ENCODE measurements around the gene CENPC. TPM values are rescaled to one million over a fixed set of nuclear protein-coding genes. Genes with fewer than 3 reads are reported as not detected.

CENPC gene
- total and polyA plus RNA-seq, 2 donors (not counting 1 experiment from before 2014, with no cell fraction given) = 11.7 to 67.0 TPM

DNA sequence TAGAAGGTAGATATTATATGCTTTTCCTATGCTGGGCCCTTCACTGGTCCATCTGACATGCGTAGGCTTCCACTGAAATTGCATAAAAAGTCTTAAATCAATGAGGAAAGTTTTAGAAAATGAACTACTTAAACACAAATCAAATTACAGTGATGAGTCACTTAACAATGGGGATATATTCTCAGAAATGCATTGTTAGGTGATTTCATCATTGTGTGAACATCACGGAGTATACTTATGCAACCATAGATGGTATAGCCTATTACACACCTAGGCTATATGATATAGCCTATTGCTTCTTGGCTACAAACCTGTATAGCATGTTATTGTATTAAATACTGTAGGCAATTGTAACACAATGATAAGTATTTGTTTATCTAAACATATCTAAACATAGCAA, 23.5 kb upstream of the CENPC start:
- CTCF ChIA-PET = interaction anchor here (2.1 kb wide), 1 partner anchor 17 kb away, joined by 8 read pairs; no protein-coding TSS in a partner anchor
- H3K9me3 ChIP-seq (ENCODE audit: control extremely low read depth in 1 of 3, control insufficient read depth in 2 of 3, insufficient read depth in 1 of 3, low read length in 2 of 3) = no peaks in the 10 kb centered on the region
- intact Hi-C loops (cut with micrococcal nuclease) = loop anchor here (1.0 kb wide), 1 partner anchor 9 kb away; no protein-coding TSS in a partner anchor

DNA sequence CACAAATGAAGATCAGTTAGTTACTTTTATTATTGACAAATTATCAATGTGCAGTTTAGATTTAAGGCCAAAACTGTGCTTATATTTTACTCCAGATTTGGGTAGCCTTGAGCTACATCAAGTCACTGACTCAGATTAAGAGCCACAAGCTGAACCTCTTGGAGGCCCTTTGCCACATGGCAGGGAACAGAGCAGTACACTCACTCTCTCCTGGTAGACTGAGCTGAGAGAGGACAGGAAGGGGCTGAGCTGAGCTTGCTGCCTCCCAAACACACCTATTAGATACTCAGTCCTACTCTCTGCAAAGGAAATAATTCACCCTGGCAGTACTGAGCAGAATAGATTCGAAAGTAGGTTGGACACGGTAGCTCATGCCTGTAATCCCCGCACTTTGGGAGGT, 21.0 kb upstream of the CENPC start:
- 100% methylated on average over 3 of the region's 3 CpGs for WGBS (ENCODE audit: insufficient coverage)
- intact Hi-C loops (cut with micrococcal nuclease) = no loop called here
- H3K4me3 ChIP-seq (ENCODE audit: control extremely low read depth in 1 of 5, extremely low read depth in 1 of 5, insufficient read depth in 1 of 5, low read depth in 2 of 5, low read length in 4 of 5) = no peak overlapping the region
- H3K27me3 ChIP-seq (replicated peaks in 1 of 4; ENCODE audit: control extremely low read depth in 1 of 4, control insufficient read depth in 3 of 4, insufficient read depth in 4 of 4, low read length in 3 of 4) = no peaks in the 10 kb centered on the region
- ChIA-PET POLR2A (no interaction called here), CTCF (no interaction called here)
- H3K4me1 Mint-ChIP-seq = peaks cover 69% of the 10 kb centered on the region
- peaks cover 93% of the 10 kb centered on the region for H3K79me2 ChIP-seq (ENCODE audit: control insufficient read depth, insufficient read depth, low read length)
- H3K27me3 Mint-ChIP-seq = no peaks in the 10 kb centered on the region
- peak overlapping the region in 1 of 2 donors; percentile 65 for H3K27ac ChIP-seq (ENCODE audit: low read length in 2 of 2)
- no peak overlapping the region for H3K4me2 ChIP-seq (replicated peaks; ENCODE audit: low read depth, low read length, poor library complexity, severe bottlenecking)
- H3K9me3 Mint-ChIP-seq (ENCODE audit: insufficient read depth) = peaks cover 2% of the 10 kb centered on the region
- no peak overlapping the region for H3K9ac ChIP-seq (ENCODE audit: low read length)
- H3K9me3 ChIP-seq (ENCODE audit: control extremely low read depth in 1 of 3, control insufficient read depth in 2 of 3, insufficient read depth in 1 of 3, low read length in 2 of 3) = peaks cover 0 to 13% (median 0%) of the 10 kb centered on the region in 3 donors
- ATAC-seq (ENCODE audit: low read depth) (no peak), DNase-seq (no peak)
- TF ChIP-seq, protein P1, sequence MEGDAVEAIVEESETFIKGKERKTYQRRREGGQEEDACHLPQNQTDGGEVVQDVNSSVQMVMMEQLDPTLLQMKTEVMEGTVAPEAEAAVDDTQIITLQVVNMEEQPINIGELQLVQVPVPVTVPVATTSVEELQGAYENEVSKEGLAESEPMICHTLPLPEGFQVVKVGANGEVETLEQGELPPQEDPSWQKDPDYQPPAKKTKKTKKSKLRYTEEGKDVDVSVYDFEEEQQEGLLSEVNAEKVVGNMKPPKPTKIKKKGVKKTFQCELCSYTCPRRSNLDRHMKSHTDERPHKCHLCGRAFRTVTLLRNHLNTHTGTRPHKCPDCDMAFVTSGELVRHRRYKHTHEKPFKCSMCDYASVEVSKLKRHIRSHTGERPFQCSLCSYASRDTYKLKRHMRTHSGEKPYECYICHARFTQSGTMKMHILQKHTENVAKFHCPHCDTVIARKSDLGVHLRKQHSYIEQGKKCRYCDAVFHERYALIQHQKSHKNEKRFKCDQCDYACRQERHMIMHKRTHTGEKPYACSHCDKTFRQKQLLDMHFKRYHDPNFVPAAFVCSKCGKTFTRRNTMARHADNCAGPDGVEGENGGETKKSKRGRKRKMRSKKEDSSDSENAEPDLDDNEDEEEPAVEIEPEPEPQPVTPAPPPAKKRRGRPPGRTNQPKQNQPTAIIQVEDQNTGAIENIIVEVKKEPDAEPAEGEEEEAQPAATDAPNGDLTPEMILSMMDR (IDR thresholded peaks at IDR 0.05) = no peak
- no peak for TF ChIP-seq EZH2 (IDR thresholded peaks at IDR 0.05; ENCODE audit: borderline replicate concordance, insufficient read depth, low read depth, low read length, poor library complexity, severe bottlenecking)
- H2AFZ ChIP-seq (ENCODE audit: insufficient read depth, low read depth, low read length, poor library complexity, severe bottlenecking) = no peak overlapping the region
- H3K4me3 Mint-ChIP-seq = no peak overlapping the region
- peak overlapping the region; percentile 32 for H3K27ac Mint-ChIP-seq
- H3K4me1 ChIP-seq (ENCODE audit: control insufficient read depth in 2 of 2, insufficient read depth in 2 of 2, low read length in 2 of 2) = peaks cover 36 to 56% of the 10 kb centered on the region in 2 donors
- H3K36me3 ChIP-seq (replicated peaks in 1 of 2; ENCODE audit: control extremely low read depth in 1 of 2, control insufficient read depth in 1 of 2, extremely low read depth in 1 of 2, insufficient read depth in 2 of 2, low read length in 1 of 2) = peaks cover 6 to 15% of the 10 kb centered on the region in 2 experiments
- peaks cover 11% of the 10 kb centered on the region for H4K20me1 ChIP-seq (ENCODE audit: control insufficient read depth, insufficient read depth, low read length, poor library complexity, severe bottlenecking)

More for the DNA sequence above, 23.5 kb upstream of the CENPC start:
- peaks cover 40 to 67% of the 10 kb centered on the region in 2 donors for H3K4me1 ChIP-seq (ENCODE audit: control insufficient read depth in 2 of 2, insufficient read depth in 2 of 2, low read length in 2 of 2)
- Mint-ChIP-seq H3K4me3 (no peak overlapping the region), H3K4me1 (peaks cover 72% of the 10 kb centered on the region), H3K27ac (peak overlapping the region; percentile 48), H3K27me3 (no peaks in the 10 kb centered on the region), H3K9me3 (ENCODE audit: insufficient read depth) (no peaks in the 10 kb centered on the region)
- POLR2A ChIA-PET = interaction anchor here (1.2 kb wide), 1 partner anchor 19 kb away, joined by 6 read pairs; no protein-coding TSS in a partner anchor
- H3K4me3 ChIP-seq (ENCODE audit: control extremely low read depth in 1 of 5, extremely low read depth in 1 of 5, insufficient read depth in 1 of 5, low read depth in 2 of 5, low read length in 4 of 5) = no peak overlapping the region
- H3K9ac ChIP-seq (ENCODE audit: low read length) = no peak overlapping the region
- peaks cover 84% of the 10 kb centered on the region for H3K79me2 ChIP-seq (ENCODE audit: control insufficient read depth, insufficient read depth, low read length)
- TF ChIP-seq, protein P1 (IDR thresholded peaks at IDR 0.05) = no peak
- TF ChIP-seq EZH2 (IDR thresholded peaks at IDR 0.05; ENCODE audit: borderline replicate concordance, insufficient read depth, low read depth, low read length, poor library complexity, severe bottlenecking) = no peak
- no peak overlapping the region for H2AFZ ChIP-seq (ENCODE audit: insufficient read depth, low read depth, low read length, poor library complexity, severe bottlenecking)
- no CpG with 5 or more reads among the region's 2 CpGs for WGBS (ENCODE audit: insufficient coverage)
- H3K36me3 ChIP-seq (replicated peaks in 1 of 2; ENCODE audit: control extremely low read depth in 1 of 2, control insufficient read depth in 1 of 2, extremely low read depth in 1 of 2, insufficient read depth in 2 of 2, low read length in 1 of 2) = peaks cover 5 to 10% of the 10 kb centered on the region in 2 experiments
- peaks cover 11% of the 10 kb centered on the region for H4K20me1 ChIP-seq (ENCODE audit: control insufficient read depth, insufficient read depth, low read length, poor library complexity, severe bottlenecking)
- no peaks in the 10 kb centered on the region for H3K27me3 ChIP-seq (replicated peaks in 1 of 4; ENCODE audit: control extremely low read depth in 1 of 4, control insufficient read depth in 3 of 4, insufficient read depth in 4 of 4, low read length in 3 of 4)
- H3K4me2 ChIP-seq (replicated peaks; ENCODE audit: low read depth, low read length, poor library complexity, severe bottlenecking) = no peak overlapping the region
- H3K27ac ChIP-seq (ENCODE audit: low read length in 2 of 2) = peak overlapping the region in 1 of 2 donors; percentile 65
- ATAC-seq (ENCODE audit: low read depth) (no peak), DNase-seq (no peak)

Measured in B cell (primary cell).